Stromal cell of bone marrow (primary cell): ENCODE measurements around the gene SEH1L.
"Not testable (repeated sequence)": the region's sequence is repeated elsewhere in the genome, so short reads cannot be mapped to it uniquely, and the experiment has no call there.

Experiments
- DNase-seq: peaks from one replicate; pipeline ENCODE4 v3.0.0-alpha.2; 2012; ENCODE audit warnings: low read depth

The SEH1L gene, protein sequence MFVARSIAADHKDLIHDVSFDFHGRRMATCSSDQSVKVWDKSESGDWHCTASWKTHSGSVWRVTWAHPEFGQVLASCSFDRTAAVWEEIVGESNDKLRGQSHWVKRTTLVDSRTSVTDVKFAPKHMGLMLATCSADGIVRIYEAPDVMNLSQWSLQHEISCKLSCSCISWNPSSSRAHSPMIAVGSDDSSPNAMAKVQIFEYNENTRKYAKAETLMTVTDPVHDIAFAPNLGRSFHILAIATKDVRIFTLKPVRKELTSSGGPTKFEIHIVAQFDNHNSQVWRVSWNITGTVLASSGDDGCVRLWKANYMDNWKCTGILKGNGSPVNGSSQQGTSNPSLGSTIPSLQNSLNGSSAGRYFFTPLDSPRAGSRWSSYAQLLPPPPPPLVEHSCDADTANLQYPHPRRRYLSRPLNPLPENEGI

DNA sequence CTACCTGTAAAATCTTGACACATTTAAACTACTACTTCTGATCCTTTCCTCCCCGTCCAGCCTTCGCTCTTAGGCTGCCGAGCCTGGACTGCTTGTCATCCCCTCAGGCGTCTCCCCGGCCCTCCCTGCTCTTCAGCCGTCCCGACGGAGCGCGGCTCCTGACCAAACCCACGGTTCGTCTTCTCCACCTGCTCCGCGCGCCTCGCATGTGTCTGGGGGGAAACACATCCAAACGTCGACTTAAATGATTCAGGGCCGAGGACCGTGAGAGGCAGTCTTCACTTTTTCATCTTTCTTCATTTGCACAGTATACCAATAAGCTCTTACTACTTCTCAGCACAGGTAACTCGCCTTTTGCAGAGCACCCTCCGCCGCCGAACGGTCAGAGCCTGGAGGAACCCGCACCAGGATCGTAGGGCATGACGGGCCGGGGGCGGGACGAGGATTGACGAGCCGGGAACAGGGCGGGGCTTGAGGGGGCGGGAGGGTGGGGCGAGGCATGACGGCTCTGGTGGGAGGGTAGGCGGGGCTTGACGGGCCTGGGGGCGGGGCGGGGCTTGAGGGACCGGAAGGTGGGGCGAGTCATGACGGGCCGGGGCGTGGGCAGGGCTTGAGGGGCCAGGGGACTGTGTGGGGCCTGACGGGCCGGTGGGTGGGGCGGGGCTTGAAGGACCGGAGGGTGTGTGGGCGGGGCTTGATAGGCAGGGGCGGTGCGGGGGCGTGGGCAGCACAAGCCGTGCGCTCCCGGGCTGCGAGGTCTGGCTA, at the start of gene SEH1L:
SEH1L (plus strand) TSS at position 727 of the 765 bp plus-strand sequence. CDS start 111 bp downstream, outside the sequence.
- peak; percentile 92 for DNase-seq

DNA sequence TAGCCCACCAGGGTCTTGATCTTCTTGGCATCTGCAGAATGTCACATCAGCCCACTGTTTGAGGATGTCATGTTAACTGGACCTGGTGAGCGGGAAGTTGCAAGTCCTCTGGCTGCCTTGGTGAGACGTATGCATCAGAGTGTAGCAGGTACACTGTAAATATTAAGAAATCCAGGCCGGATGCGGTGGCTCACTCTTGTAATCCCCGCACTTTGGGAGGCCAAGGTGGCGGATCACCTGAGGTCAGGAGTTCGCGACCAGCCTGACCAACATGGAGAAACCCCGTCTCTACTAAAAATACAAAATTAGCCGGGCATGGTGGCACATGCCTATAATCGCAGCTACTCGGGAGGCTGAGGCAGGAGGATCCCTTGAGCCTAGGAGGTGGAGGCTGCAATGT, 46.6 kb upstream of the SEH1L start:
- DNase-seq: not testable (repeated sequence)

DNA sequence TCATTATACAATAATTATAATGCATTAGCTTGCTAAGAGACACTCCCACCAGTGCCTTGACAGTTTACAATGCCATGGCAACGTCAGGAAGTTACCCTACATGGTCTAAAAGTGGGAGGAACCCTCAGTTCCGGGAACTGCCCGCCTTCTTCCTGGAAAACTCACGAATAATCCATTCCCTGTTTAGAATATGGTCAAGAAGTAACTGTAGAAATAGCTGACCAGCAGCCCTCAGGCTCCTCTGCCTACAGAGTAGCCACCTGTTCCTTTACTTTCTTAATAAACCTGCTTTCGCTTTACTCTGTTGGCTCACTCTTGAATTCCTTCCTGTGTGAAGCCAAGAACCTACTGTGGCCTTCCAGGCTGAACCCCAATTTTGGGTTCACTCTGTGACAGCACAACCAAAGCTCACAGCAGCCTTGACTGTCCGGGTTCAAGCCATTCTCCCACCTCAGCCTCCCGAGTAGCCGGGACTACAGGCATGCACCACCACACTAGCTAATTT, 43.7 kb upstream of the SEH1L start:
- no peak for DNase-seq

DNA sequence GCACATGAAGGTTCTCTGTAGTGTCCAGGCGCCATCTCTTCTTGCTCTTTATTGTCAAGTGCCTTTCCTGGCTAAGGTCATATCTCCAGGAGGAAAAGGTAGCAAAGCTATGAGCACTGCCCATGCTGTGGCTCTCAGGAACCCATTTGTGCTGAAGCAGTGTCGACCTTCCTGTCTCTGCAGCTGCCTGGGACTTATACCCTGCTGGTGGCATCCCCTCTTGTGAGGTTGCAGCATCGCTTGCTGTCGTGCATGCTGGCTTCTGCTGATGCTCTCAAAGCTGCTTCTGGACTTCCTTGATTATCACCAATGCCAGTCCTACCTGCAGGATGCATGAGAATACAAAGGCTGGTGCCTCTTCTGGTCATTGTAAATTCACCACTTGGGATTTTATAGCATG, 41.7 kb upstream of the SEH1L start:
- DNase-seq: no peak

- DNase-seq: no peak
Measured at GRCh38 chr18:12906773-12907172, 41.0 kb upstream of the SEH1L start.

DNA sequence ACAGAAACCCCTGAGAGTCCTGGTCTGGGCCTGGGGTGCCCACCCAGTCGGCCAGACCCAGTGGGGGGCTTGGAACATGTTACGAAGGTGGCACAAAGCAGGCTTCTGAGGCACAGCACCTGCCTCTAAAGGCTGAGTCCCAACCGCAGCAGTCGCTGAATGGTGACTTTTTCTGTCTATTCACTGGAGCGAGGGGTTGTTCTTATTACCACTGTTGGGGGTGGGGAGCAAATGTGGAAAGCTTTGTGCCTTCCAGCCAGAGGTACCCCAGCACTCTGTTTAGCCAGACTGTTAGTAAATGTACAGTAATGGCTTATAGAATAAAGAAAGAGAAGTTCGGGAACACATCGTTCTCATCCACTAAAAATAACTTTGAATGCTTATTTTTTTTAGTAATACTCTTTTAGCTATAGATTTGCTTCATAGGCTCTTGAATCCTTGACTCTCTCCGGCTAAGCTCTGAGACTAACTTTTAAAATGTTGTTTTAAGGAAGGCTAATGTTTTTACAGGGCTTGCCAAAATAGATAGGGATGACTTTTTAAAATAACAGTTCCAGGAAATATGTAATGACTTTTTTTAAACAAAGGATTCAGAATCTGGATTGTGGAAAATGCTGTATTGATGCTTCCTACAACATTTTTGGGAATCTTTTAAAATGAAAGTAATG, 40.4 kb upstream of the SEH1L start:
- DNase-seq: peak; percentile 50

DNA sequence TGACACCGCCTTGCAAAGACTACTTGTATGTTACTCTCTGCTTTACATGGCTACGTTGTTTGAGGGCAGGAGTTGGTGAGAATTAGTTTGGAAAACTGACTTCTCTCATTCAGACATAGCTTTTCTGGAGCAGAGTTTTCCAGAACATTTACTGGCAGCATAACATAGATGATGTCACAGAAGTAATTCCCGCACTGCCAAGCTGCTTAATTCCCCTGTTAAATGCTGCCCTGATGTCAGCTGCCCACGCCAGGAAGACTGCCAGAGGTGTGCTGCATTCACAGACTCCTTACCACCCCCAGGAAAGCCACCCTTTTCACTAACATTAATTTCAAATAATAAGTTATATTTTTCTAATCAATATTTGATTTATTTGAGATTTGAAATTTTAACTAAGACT, 39.1 kb upstream of the SEH1L start:
- no peak for DNase-seq

DNA sequence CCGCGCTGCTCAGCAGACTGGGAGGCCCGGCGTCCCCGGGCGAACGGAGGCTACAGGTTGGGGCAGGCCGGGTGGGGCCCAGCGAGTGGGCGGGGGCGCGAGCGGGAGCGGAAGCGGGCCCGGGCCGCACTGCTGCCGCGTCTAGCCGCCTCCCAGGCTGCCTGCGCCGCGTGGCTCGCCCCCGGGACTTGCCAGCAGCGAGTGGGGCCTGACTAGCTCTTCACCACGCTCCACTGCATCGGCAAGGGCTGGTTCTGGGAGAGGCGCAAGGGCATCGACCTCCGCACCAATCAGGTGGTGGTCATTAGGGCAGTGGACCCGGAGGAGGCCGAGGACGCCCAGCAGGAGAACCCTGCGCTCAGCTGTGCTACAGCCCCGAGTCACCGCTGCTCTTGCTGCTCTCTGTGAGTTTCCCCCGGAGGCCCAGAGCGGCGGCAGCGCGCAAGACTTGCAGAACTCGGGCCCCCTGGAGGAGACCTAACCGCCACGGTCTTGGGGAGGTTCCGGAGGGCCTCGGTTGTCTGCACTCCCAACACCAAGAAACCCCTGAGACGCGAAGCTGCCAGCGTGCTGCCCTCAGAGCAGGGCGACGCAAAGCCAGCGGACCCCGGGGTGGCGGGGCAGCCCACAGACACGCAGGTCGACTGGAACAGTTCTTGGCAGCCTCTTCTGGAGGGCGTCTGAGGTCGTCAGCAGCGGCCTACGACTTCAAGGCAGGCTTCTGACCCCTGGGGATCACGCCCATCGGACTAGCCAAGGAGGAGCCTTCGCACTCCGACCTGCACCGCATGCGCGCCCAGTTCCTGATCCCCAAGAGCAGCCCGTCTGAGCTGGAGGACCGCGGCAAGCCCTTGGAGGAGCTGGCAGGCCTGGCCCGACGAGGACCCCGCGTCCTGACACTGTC, 36.5 kb upstream of the SEH1L start:
- no peak for DNase-seq

- DNase-seq: no peak
Measured at GRCh38 chr18:12911929-12912703, 35.7 kb upstream of the SEH1L start.

DNA sequence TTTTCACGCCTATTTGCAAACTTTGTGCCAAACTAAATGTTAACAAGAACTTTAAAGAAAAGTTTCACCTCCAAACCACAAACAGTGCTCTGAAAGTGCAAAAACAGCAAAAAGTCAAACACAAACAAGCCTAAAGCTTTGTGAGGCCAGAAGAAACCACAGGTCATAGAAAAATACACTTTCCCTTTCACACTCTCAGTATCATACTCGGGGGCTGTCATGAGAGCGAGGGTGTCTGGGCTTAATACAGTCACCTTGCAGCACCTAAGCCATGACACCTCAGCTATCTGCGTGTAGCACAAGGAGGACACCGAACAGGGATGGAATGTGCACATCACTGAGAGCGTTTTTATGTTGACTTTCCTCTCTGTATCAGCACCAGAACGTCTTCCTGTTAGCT, 26.6 kb upstream of the SEH1L start:
- DNase-seq: no peak

- no peak for DNase-seq
Measured at GRCh38 chr18:12922266-12922665, 25.5 kb upstream of the SEH1L start.

DNA sequence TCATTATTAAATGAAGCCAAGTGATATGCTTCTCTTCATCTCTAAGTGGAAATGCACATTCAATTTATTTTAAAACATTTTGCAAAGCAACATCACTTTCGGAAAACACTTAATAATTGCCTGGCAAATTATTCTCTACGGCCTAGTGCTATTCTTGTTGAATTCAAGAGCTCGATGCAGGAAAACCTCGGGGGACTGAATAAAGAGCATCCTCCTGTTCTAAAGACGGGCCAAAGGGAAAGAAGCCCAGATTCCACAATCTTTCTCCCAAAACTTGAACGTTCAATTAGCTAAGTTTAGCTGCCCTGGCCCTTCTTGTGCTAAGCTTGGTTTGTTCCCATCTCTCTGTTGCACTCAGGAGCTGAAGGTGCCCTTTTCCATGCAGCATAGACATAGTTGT, 23.2 kb upstream of the SEH1L start:
- no peak for DNase-seq

DNA sequence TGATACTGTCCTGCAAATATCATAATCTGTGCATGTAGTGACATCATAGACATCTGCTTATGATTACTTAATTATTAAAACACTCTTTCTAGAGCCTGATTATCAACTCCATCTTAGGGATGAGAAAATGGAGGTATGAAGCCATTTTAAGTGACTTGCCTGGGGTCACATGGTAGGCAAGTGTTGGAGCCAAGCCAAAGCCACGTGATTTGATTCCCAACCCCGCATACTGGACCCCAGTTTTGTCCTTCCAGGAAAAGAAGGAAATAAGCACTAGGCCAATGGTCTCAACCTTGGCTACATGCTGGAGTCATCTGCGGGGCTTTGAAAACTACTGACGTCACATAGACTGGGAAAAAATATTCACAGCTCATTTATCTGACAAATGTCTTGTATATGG, 19.6 kb upstream of the SEH1L start:
- DNase-seq: no peak

GRCh38 chr18:12928641-12929040, 19.2 kb upstream of the SEH1L start:
- DNase-seq: no peak

DNA sequence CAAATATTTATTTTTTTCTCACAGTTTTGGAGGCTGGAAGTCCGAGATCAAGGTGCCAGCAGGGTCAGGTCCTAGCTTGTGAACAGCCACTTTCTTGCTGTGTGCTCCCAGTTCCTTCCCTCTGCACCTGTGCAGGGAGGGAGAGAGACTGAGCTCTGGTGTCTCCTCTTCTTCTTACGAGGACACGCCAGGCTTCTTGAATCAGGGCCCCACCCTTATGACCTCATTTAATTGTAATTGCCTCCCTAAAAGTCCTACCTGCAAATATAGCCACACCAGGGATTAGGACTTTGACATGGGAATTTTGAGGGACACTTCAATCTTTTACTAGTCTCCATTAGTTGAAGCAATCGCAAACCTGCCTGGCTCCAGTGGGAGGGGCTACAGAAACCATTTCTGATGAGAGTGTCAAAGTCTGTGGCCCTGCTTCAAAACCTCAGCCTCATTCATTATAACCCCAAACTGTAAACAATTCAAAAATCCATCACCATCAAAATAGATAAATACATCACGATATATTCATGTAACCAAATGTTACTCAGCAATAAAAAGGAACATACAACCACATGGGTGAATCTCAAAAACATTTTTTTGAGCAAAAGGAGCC, 18.2 kb upstream of the SEH1L start:
- no peak for DNase-seq

DNA sequence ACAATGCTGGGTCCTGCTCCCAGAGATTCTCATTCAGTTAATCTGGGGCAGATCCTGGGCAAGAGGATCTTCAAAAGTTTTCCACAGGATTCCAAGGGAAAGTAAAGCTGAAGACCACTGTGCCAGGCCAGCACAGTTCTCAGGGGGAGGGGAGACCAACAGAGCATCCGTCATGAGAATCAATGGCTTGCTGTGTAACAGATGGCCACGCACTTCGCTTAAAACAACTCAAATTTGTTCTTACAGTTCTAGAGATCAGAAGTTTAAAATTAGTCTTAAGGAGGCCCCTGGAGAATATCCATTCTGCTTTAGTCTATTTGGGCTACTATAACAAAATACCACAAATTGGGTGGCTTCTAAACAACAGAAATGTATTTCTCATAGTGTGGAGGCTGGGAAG, 17.4 kb upstream of the SEH1L start:
- DNase-seq: no peak

- DNase-seq: no peak
Measured at GRCh38 chr18:12930908-12931307, 16.9 kb upstream of the SEH1L start.

DNA sequence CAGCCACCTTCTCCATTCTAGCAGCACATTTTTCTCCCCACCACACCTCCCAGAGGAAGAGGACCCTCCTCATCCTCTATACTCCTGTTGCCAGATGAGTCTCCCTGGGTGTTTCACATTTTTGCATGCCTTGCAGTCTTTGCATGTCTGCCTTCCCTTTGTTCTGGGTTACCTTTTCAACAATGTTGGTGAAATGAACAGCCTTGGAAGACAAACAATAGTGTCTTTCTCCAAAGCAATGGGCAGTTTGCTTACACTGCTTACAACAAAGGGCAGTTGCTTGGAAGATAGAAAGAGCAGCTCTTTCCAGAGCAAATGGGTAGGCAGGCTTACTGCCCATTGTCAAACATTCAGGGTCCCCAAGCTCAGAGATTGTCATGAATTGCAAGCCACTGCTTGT, 14.5 kb upstream of the SEH1L start:
- no peak for DNase-seq

DNA sequence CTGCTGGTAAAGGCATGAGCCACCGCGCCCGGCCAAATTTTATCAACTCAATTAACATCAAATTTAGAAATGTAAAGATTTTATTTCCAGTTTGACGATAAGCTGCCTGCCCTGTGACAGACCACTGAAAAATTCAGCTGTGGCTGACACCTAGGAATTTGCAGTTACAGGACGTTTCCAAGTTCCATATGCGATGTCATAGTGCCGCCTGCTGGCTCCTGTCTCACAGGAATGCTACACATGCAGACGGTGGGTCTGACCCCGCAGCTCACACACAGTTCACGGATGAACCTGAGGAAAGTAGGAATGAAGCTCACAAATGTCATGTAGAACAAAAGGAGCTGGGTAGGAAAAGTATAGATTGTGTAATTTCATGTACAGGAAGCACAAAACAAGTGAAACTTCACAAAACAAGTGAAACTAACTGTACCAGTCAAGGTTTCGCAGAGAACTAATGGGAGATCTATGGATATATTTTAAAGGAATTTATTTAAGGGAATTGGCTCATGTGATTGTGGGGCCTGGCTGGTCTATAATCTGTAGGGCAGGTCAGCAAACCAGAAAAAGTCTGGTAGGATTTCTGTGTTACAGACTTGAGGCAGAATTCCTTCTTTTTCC, 13.2 kb upstream of the SEH1L start:
- peak; percentile 63 for DNase-seq

GRCh38 chr18:12939162-12939561, 8.6 kb upstream of the SEH1L start:
- DNase-seq: no peak
